HG03460 (cell line): ENCODE data around the gene PRR3.

Experiments used
- ATAC-seq: cut with Tn5 transposase; IDR thresholded peaks from one replicate; pipeline ENCODE4 v1.9.1; 2021; ENCODE audit not compliant: unreplicated experiment

Gene PRR3

DNA sequence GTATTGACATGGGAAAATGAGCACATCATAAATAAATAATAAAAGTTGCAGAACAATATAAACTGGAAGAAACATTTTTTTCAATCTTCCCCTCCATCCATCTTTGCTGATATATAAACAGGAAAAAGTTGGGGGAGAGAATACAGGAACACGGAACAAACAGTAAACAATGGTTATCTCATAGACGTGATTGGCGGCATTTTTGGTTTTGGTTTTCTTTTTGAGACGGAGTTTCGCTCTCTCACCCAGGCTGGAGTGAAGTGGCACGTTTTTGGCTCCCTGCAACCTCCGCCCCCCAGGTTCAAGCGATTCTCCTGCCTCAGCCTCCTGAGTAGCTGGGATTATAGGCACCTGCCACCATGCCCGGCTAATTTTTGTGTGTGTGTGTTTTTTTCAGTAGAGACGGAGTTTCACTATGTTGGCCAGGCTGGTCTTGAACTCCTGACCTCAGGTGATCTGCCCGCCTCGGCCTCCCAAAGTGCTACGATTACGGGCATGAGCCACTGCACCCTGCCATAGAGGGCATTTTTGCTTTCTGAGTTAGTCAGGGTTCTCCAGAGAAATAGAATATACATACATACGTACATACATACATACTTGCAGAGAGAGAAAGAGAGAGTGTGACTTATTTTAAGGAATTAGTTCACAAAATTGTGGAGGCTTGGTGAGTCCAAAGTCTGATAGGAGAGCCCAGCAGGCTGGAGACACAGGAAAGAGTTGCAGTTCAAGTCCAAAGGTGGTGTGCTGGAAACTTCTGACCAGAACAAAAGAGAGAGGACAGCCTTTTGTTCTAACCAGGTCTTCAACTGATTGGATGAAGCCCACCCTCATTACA is 23.4 kb upstream of the PRR3 start:
- no peak for ATAC-seq

DNA sequence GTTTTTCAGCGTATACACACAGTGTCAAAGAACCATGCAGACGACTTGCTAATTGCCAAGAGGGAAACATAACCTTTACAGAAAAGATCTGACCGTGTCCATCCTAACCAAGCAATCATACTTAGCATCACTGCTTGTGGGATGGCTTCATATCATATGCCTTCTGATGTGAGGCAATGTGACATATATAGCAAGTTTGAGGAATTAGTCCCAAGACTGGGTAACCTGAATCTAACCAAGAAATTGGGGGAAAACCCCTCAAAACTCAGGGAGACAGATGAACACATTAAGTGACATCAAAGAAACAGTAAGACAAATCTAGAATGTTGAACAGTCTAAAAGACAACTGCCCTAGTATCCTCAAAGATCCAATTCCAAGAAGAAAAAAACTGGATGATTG is 19.2 kb upstream of the PRR3 start:
- no peak for ATAC-seq

DNA sequence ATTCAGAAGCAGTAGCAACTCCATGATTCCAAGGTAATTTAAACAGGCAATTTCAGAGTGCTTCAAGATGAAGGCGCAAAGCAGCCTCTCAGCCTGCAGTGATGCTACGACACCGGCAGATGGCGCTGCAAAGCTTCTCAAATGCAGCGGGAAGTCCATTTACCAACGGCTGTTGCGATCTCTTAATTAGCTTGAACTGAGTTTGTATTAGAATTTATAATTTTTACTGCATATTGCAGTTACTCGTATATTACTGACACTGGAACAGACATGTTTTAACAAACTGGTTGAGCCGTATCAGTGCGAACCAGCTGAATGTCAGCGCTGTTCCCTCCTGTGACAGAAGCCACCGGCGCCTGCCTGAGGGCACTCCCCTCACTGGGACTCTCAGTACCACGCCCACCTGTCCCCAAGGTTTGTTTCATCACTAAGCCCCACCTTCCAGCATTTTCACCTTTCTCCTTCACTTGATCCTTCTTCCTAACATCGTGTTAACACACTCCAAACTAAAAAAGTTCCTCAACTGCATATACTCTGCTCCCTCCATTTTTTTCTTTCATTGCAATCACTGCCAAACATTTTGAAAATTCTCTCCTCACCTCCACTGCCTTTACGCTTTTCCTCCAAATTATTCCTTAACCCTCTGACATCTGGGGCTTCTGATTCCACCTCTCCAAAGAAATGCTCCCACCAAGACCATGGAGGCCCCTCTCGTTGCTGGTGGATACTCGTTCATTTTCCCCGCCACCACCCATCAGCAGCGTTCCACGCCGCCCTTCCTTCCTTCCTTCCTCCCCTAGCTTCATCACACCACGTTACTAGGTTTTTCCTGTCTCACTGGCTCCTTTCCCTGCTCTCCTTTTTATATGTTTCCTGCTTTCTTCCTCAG is 15.3 kb upstream of the PRR3 start:
- ATAC-seq: no peak

DNA sequence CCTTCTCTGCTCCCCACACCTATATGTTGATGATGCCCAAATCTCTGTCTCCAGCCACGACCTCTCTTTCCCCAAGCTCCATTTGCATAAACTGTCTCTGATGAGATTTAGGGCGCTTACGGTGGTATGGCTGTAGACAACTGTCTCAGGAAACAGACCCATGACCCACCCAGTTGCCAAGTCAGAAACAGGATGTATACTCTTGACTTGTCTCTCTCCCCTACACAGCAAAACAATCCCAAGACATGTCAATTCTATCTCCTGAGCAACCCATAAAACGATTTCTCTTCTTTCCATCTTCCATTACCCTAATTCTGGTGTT is 14.7 kb upstream of the PRR3 start:
- ATAC-seq: no peak

DNA sequence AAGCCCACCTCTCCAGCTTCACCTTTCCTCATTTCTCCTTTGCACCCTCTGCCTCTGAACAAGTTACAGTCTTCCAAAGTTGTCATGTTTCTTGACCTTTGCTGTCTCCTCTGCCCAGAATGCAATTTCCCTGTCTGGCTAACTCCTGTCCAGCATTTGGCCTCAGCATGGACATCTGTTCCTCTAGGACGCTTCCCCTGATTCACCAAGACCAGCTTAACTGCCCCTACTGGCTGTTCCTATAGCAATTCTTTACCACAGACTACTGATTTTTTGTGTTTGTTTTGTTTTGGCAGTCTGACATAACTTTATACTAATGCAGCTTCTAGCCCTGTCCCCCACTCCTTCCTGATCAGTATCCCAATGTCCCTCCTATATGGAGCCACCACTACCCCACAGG is 14.2 kb upstream of the PRR3 start:
- ATAC-seq: no peak

DNA sequence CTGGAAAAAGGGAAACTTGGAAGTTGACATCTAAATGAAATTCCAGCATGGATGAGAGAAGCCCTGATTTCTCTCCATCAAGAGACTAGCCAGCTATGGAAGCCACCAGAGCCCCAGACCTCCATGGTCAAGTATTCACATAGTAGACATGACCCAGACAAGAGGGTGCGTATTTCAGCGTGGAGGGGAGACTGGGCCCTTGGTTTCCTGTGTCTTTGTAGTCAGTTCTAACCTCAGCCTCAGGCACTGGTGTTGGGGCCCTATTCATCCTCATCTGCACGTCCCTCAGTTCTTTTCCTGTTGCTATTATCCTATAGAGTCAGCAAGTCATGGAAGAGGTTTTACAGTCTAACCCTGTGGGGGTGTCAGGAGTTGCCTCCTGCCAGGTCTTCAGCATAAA is 13.3 kb upstream of the PRR3 start:
- ATAC-seq: no peak

DNA sequence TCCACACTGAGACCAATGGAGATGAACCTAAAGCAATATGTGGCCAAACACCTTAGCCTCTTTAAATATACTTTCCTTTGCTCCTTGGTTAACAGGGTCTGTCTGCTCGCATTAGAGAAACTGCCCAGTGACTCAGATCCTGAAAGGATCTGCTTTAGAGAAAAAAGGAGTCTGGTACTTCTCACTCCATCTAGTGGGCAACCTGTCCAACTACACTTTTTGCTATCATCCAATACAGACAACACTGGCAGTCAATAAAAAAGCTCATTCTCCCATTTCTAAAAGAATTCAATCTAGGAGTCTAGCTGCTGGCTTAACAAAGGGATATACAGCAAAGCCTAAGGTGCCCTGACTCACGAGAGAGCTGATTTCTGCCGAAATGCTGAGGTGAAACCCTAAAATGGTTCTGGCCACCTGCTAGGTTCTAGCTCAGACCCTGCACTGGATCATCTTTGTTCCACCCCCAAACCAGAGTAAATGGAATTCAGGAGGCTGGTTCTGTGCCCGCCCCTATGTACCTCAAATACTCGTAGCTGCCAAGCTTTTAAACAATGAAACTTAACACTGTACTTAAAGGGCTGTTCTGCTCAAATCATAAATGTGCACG is 12.3 kb upstream of the PRR3 start:
- ATAC-seq: no peak

DNA sequence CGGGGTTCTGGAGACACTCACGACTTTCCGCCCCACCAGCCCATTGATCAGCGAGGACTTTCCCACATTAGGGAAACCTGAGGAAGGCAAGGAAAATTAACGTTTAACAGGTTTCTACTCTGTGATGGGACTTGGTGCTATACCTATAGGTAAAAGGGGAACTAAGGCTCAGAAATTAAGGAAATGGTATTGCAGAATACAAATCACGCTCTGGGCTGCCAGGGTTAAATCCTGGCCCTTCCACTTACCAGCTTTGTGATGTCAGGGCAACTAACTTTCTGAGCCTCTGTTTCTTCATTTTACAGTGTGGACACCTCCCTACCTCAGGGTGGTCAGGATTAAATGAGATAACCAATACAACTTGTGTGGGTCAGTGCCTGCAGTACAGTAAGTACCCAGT is 9.6 kb upstream of the PRR3 start:
- no peak for ATAC-seq

DNA sequence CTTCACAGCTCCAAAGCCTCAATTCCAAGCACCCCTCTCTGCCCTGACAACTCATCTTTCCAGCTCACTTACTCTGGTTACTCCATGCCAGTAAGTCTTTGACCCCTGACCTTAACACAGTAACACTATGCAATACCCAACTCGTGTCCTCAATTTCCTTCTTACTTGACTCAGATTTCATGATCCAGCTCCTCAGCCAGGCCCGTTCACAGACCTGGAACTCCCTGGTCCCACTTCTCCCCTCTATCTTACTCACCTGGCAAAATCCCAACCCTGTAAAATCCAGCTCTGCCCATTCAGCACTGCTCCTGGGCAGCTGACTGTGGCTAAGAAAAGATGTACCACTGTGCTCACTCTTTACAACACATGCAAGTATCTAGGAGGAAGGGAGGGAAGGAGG is 8.7 kb upstream of the PRR3 start:
- ATAC-seq: no peak

DNA sequence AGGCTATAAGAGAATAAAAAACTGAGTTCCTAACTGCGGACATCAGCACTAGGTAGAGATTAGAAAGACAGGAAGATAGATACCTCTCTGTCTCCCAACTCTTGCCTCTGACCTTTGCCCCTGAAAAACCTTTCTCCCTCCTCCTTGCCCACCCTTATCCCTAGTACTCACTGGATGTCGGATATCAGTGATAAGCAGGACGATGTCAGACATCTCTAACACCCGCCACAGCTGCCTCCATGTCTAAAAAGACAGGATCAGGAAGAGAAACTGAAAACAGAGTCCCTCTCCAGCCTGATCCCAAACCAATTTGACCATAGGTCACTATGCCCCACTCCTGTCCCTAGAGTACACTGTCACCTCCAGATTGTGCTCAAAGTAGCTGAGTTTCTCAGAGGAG is 2.7 kb upstream of the PRR3 start:
- ATAC-seq: no peak

DNA sequence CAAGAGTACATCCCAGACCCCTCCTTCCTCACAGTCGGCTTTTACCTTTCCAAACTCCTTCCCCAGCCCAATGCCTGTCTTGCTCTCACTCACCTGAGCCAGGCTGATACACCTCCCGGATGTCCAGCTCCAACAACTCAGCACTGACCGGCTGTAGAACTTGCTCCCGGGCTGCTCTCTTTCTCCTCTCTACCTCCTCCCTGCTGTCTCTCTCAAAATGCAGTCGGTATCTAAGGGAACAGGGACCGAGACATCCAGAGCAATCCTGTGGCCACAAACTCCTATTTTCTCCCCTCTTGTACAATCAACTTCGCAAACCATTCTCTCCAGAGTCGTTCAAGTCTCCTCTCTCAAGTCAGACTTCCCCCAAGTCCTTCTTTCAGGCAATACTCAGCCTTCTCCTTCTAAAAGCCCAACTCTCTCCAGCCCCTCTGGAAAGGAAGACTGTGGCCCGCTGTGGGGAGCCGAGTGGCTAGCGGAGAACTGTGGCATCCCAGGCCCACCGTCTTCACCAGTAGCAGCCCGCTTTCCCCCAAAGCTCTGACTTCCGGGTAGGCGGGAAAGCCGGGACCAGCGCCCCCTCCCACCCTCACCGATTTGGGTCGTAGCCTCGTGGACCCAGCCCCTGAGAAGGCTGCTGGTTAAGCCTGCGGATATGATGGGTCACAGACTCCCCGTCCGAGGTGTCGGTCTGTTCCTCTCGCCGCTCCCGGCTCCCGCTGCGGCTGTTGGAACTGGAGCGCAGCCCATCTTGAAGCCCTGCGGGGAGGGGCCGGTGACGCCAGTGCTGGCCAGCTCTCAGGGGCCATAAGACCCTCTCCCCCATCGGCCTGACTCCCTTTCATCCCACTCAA is 1.9 kb upstream of the PRR3 start:
- ATAC-seq: no peak

DNA sequence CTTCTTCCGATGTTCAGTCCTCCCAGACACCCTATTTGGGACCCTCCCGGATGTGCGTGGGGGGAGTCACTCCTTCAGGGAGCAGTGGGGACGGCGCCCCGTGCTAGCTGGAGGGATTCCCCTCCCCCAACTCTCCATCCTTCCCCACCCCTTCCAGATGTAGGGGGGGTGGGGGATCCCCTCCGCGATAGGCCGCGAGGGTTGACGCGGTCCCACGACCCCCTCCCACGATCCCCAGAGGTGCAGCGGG is 1.4 kb upstream of the PRR3 start:
- no peak for ATAC-seq

DNA sequence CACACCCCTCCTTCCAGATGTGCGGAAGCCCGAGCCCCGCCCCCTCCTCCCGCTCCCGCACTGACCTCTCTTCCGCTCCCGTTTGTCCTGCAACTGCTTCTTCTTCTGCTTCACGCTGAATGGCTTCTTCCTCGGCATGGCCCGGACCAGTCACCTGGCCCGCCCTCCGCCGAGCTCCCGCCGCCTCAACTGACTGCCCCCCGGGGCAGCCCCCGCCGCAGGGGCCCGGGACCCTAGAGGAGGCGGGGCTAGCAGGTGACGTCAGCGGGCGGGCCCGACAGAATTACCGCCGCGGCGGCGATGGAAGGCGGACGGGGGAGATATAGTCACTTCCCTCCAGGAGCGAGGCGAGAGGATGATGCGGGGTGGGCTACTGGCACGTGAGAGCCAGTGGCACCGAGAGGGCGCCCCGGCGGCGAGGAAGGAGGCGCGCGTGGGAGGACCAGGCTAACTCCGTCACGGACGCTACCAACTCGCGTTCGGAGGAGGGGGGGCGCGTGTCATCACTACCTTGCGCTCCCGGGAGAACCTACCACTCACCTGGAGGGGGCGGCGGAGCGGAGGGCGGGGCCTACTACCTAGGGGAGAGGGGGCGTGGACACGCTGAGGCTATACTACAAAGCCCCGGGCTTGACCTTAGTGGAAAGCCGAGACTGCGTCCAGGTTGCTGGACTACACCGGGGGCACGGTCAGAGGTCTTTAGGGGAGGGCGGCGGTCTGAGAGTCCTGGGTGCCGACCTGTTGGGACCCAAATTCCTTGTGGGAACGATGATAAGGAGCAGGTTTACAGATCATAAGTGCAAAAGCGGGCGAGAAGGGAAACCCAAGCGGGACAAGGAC is 809 bp upstream of the PRR3 start, which contains the start of gene GNL1:
GNL1 (minus strand) TSS at position 424 of the 840 bp plus-strand sequence; CDS start at position 138, 286 bp downstream.
- peak; percentile 71 for ATAC-seq

DNA sequence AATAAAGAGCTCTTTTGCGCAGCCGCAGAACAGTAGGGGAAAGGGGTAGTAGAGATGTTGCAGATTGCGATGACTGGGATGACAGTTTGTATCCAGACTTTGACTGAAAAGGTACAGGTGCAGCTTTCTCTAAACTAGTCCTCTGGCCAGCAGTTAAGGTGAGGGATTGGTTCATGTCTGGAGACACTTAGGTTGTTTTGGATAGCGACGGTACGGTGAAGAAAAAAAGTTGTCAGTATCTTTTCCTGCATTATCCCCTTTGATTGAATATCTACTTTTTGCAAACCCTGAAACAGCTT is 537 bp downstream of the PRR3 start:
- ATAC-seq: no peak

DNA sequence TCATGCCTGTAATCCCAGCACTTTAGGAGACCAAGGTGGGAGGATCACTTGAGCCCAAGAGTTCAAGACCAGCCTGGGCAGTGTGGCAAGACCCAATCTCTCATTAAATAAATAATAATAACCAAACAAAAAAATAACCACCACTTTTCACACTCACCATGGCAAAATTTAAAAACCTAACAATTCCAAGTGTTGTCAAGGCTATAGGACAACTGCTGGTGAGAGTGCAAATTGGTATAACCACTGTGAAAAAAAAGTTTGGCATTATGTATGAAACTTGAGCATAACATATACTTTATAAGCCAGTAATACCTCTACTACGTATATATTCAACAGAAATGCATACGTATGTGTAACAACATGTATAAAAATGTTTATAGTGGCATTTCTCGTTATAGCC is 3.8 kb downstream of the PRR3 start:
- no peak for ATAC-seq

DNA sequence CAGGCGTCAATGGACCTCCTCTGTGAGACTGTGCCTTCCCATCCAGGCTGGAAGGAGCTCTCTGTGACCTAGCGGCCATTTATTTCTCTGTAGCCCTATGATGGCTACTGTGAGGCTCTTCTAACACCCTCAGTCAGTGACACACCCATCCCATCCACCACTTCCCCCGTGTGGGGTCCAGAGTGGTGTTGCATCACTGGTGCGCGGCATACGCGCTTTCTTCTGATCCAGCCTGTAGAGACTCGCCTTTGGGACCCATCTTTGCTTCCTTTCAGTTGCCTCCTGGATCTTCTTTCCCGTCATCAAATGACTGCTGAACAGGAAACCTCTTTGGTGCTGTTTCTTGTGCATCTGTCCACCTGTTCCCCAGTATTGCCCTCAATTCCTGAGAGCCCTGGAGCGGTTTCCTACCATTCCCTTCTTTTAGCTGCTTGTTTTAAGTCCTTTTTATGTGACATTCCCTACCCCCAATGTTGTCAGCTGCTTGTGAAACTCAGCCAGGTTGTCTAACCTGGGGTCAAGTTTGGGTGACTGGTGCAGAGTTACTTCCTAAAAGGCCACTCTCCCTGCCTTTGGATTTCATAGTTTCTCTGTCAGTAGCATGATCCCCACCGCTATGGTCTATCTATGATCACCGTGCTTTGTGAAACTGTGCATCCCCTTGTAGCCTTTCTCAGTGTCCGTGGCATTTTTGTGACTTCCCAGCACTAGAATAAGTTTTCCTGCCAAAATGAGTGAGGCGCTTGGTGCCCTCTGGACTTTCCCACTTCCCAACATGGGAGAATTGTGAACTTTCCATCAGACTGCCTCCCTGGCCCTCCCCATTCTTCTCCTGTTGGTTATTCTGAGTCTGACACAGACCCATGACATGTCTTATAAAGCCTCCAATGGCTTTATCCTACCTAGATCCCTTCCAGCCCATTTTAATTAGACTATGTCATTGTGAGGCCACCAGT is 5.7 kb downstream of the PRR3 start:
- no peak for ATAC-seq

DNA sequence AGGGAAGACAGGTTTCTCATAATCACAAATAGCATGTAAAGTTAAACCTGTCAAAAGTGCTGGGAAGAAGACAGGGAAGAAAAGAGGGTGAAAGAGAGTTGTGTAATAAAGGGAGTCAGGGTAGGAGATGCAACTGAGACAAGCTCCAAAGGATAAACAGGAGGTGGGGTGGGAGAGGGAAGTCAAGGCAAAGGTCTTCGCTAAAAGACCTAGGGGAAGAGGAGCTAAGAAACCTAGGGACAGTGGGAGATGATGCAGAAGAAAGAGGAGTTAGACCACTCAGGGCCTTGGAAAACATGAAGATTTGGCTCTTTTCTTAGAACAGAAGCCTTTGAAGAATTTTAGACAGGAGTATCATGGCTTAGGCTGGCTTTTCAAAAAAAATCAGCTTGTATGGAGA is 7.0 kb downstream of the PRR3 start:
- ATAC-seq: no peak

DNA sequence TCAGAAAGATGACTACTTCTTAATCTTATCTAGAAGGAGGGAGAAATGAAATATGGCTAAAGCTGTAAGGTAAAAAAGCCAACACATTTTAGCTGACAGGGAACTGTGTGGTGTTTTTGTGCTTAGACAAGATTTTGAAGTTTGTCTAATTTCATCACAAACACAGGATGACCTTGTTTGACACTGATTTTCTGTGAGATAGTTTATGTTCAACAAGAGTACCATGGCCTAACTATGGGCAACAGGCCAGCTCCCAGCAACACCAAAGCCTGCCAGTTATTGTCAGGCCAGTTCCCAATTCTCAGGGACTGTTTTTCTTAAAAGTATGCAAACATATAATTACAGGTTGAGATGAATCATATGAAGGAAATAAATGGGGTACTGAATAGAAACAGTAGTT is 8.7 kb downstream of the PRR3 start:
- ATAC-seq: no peak

DNA sequence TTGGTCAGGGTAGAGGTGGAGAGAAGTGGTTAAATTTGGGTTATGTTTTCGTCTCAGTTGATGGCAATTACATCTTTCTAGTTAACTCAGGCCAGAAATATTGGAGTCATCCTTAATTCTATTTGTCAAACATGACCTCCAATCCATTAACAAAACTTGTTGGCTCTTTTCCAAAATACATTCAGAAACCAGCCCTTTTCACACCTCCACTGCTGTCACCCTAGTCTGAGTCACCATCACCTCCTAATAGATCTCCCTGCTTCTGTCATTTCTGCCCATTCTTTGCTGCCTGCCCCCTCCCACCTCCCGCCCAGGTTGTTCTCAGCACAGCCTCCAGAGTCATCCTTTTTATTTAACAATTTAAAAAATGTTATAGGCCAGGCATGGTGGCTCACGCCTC is 11.2 kb downstream of the PRR3 start:
- no peak for ATAC-seq
